Mammary epithelial cell (primary cell): Measurements from ENCODE around the gene NLRP11.

Source experiments
- CTCF ChIP-seq, 2 donors: IDR thresholded peaks in 1 of 2; conservative IDR thresholded peaks in 1 of 2; 2 replicates each; pipeline ENCODE4 v1.5.1; 2011 to 2012; ENCODE audit warnings: inconsistent platforms in 2 of 2, low read length in 2 of 2, mild to moderate bottlenecking in 2 of 2, control low read depth in 1 of 2, low read depth in 1 of 2; ENCODE audit not compliant: insufficient read depth in 1 of 2; ENCODE audit errors: extremely low read depth in 1 of 2
- EZH2 ChIP-seq: IDR thresholded peaks from 2 replicates; pipeline ENCODE4 v1.6.1; 2012; ENCODE audit warnings: low read length, inconsistent platforms, borderline replicate concordance

- TF ChIP-seq EZH2 (no peak), CTCF (conservative IDR thresholded peaks at IDR 0.05 in 1 of 2, IDR thresholded peaks at IDR 0.05 in 1 of 2; ENCODE audit: extremely low read depth in 1 of 2, insufficient read depth in 1 of 2, low read depth in 1 of 2, low read length in 2 of 2) (no peak)
Observed at GRCh38 chr19:55867101-55867500, 35.3 kb upstream of the NLRP11 start.
